ENCODE results near the gene GTF2B. TPM values are rescaled to one million over a fixed set of nuclear protein-coding genes. Genes with fewer than 3 reads are reported as not detected.
"Not testable (repeated sequence)": the region's sequence is repeated elsewhere in the genome, so short reads cannot be mapped to it uniquely, and the experiment has no call there.

The GTF2B gene, protein sequence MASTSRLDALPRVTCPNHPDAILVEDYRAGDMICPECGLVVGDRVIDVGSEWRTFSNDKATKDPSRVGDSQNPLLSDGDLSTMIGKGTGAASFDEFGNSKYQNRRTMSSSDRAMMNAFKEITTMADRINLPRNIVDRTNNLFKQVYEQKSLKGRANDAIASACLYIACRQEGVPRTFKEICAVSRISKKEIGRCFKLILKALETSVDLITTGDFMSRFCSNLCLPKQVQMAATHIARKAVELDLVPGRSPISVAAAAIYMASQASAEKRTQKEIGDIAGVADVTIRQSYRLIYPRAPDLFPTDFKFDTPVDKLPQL
- total RNA-seq (10 to 100 TPM; 82.6 to 86.4 TPM), total RNA-seq (32.6 to 265 (median 64.6) reads per million in 172 experiments)
- 40.1 TPM for polyA plus RNA-seq (2013, experiment 1 of 2)
- polyA plus RNA-seq (2013, experiment 2 of 2) = 38.3 TPM

- H3K4me3 ChIP-seq (ENCODE audit: low read length) = peak within 1 kb of the TSS; percentile 86
- intact Hi-C loops (cut with DNase I, micrococcal nuclease) = loop anchor here (2.0 to 5.0 kb wide), 2 partner anchors 207 to 1101 kb away; partner anchors contain the start of gene PKN2 (in 2 of the 2)
- H3K27ac ChIP-seq (ENCODE audit: low read depth in 1 of 2, low read length in 2 of 2) = peak within 1 kb of the TSS; percentile 90 to 93
- Mint-ChIP-seq H3K27me3 (no peaks in the 10 kb centered on the region), H3K4me1 (ENCODE audit: low read depth) (peaks cover 49% of the 10 kb centered on the region), H3K36me3 (ENCODE audit: low read depth) (peaks cover 45% of the 10 kb centered on the region), H3K27ac (peak within 1 kb of the TSS; percentile 91), H3K9me3 (no peaks in the 10 kb centered on the region), H3K4me3 (peak within 1 kb of the TSS; percentile 96)
- no peaks in the 10 kb centered on the region for H3K27me3 ChIP-seq (ENCODE audit: control insufficient read depth in 1 of 2, insufficient read depth in 2 of 2, low read length in 2 of 2)
- POLR2A ChIA-PET = interaction anchor here (0.7 to 5.3 kb wide), 17 partner anchors 11 to 1977 kb away, joined by 3 to 39 read pairs (median 3); partner anchors contain the start of genes HS2ST1, PKN2, SELENOF and ZNF326
- H3K9me3 ChIP-seq (ENCODE audit: control insufficient read depth in 1 of 2, insufficient read depth in 1 of 2, low read length in 2 of 2) = no peaks in the 10 kb centered on the region
- H3K36me3 ChIP-seq (ENCODE audit: insufficient read depth, low read length) = peaks cover 16% of the 10 kb centered on the region
- peaks cover 18% of the 10 kb centered on the region for H3K4me1 ChIP-seq (ENCODE audit: insufficient read depth, low read length)
- DNase-seq = peak; percentile 88 to 98 (median 92)
- CTCF ChIA-PET = no interaction called here
- TF ChIP-seq, protein P1, sequence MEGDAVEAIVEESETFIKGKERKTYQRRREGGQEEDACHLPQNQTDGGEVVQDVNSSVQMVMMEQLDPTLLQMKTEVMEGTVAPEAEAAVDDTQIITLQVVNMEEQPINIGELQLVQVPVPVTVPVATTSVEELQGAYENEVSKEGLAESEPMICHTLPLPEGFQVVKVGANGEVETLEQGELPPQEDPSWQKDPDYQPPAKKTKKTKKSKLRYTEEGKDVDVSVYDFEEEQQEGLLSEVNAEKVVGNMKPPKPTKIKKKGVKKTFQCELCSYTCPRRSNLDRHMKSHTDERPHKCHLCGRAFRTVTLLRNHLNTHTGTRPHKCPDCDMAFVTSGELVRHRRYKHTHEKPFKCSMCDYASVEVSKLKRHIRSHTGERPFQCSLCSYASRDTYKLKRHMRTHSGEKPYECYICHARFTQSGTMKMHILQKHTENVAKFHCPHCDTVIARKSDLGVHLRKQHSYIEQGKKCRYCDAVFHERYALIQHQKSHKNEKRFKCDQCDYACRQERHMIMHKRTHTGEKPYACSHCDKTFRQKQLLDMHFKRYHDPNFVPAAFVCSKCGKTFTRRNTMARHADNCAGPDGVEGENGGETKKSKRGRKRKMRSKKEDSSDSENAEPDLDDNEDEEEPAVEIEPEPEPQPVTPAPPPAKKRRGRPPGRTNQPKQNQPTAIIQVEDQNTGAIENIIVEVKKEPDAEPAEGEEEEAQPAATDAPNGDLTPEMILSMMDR (IDR thresholded peaks at IDR 0.05) = no peak
- ATAC-seq (ENCODE audit: poor library complexity) = peak; percentile 85
Observed at GRCh38 chr1:88891318-88891950, at the start of gene GTF2B. Gene GTF2B, minus strand, starts transcription at chr1:88891567. Its CDS starts 68 bp downstream, at chr1:88891499.

GRCh38 chr1:88938528-88938927 lies 47.2 kb upstream of the GTF2B start:
- intact Hi-C loops (cut with DNase I, micrococcal nuclease) = loop anchor here in 1 of 2 experiments (10.0 kb wide), 1 partner anchor 516 kb away; no protein-coding TSS in a partner anchor
- DNase-seq; H3K4me3 Mint-ChIP-seq; POLR2A ChIA-PET; H3K9me3 ChIP-seq (ENCODE audit: control insufficient read depth in 1 of 2, insufficient read depth in 1 of 2, low read length in 2 of 2); H3K27ac Mint-ChIP-seq; H3K27ac ChIP-seq (ENCODE audit: low read depth in 1 of 2, low read length in 2 of 2); H3K4me1 Mint-ChIP-seq (ENCODE audit: low read depth); H3K27me3 ChIP-seq (ENCODE audit: control insufficient read depth in 1 of 2, insufficient read depth in 2 of 2, low read length in 2 of 2); H3K27me3 Mint-ChIP-seq; H3K4me3 ChIP-seq (ENCODE audit: low read length); CTCF ChIA-PET; ATAC-seq (ENCODE audit: poor library complexity); H3K9me3 Mint-ChIP-seq; H3K4me1 ChIP-seq (ENCODE audit: insufficient read depth, low read length): not testable (repeated sequence)
- peaks cover 61% of the 10 kb centered on the region for H3K36me3 ChIP-seq (ENCODE audit: insufficient read depth, low read length)
- H3K36me3 Mint-ChIP-seq (ENCODE audit: low read depth) = peaks cover 96% of the 10 kb centered on the region

DNA sequence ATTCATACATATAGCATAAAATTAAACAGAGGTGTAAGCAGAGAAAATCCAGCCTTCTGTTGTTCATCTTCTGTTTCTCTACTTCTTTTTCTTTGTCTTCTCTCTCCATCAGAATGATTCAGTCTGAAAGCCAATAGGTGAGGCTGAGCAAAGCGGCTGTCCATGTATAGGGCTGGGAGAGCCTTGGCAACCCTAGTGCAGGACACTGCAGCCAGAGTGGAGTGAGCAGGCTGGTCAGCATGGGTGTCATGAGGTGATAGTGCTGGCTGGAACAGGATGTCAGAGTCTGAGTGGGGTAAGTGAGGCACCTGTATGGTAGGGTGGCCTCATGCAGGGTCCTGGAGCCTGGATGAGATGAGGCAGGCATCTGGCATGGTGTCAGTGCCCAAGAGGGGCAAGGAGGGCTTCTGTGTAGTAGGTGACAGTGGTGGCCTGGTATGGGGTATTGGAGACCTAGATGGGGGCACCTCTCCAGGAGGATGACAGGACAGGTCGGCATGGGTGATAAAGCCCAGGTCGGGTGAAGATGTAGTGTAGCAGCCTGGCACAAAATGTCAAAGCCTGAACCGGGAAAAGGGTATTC lies 45.5 kb upstream of the GTF2B start:
- Histone ChIP-seq H3K27me3 (ENCODE audit: control insufficient read depth in 1 of 2, insufficient read depth in 2 of 2, low read length in 2 of 2) (no peaks in the 10 kb centered on the region), H3K4me3 (ENCODE audit: low read length) (no peak overlapping the region), H3K4me1 (ENCODE audit: insufficient read depth, low read length) (no peaks in the 10 kb centered on the region), H3K36me3 (ENCODE audit: insufficient read depth, low read length) (peaks cover 58% of the 10 kb centered on the region), H3K27ac (ENCODE audit: low read depth in 1 of 2, low read length in 2 of 2) (no peak overlapping the region), H3K9me3 (ENCODE audit: control insufficient read depth in 1 of 2, insufficient read depth in 1 of 2, low read length in 2 of 2) (no peaks in the 10 kb centered on the region)
- H3K4me1 Mint-ChIP-seq (ENCODE audit: low read depth) = no peaks in the 10 kb centered on the region
- TF ChIP-seq, protein P1 (IDR thresholded peaks at IDR 0.05) = no peak
- H3K9me3 Mint-ChIP-seq = no peaks in the 10 kb centered on the region
- intact Hi-C loops (cut with DNase I, micrococcal nuclease) = loop anchor here (1.0 to 10.0 kb wide), 2 partner anchors 518 kb away; no protein-coding TSS in a partner anchor
- H3K27ac Mint-ChIP-seq = no peak overlapping the region
- CTCF ChIA-PET = no interaction called here
- H3K36me3 Mint-ChIP-seq (ENCODE audit: low read depth) = peaks cover 96% of the 10 kb centered on the region
- ATAC-seq (ENCODE audit: poor library complexity) = no peak
- POLR2A ChIA-PET = no interaction called here
- no peak overlapping the region for H3K4me3 Mint-ChIP-seq
- no peak for DNase-seq
- H3K27me3 Mint-ChIP-seq = no peaks in the 10 kb centered on the region
